Fibroblast of skin of abdomen (primary cell): Measurements from ENCODE around the gene ACAD8.

Experiments used
- DNase-seq: peaks from one replicate; pipeline ENCODE4 v3.0.0-alpha.2; 2013

Gene ACAD8

DNA sequence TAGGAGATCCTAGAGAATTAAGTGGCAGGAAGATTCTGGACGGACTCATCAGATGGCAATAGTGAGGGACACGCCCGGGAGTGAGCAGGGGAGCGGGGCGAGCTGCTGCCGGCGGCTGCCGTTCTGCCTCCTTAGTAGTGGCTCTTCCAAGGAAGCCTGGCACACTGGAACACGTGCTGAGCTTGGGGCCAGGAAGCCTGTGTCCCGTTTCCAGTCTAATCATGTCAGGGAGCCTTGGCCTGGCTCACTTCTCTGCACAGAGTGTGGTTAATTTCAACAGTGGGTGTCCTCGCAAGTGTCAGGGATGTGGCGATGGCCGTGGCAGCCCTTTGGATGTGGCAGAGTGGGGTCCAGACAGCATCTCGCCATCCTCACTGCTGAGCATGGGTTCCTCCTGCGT is 39.3 kb downstream of the ACAD8 start:
- DNase-seq: no peak

DNA sequence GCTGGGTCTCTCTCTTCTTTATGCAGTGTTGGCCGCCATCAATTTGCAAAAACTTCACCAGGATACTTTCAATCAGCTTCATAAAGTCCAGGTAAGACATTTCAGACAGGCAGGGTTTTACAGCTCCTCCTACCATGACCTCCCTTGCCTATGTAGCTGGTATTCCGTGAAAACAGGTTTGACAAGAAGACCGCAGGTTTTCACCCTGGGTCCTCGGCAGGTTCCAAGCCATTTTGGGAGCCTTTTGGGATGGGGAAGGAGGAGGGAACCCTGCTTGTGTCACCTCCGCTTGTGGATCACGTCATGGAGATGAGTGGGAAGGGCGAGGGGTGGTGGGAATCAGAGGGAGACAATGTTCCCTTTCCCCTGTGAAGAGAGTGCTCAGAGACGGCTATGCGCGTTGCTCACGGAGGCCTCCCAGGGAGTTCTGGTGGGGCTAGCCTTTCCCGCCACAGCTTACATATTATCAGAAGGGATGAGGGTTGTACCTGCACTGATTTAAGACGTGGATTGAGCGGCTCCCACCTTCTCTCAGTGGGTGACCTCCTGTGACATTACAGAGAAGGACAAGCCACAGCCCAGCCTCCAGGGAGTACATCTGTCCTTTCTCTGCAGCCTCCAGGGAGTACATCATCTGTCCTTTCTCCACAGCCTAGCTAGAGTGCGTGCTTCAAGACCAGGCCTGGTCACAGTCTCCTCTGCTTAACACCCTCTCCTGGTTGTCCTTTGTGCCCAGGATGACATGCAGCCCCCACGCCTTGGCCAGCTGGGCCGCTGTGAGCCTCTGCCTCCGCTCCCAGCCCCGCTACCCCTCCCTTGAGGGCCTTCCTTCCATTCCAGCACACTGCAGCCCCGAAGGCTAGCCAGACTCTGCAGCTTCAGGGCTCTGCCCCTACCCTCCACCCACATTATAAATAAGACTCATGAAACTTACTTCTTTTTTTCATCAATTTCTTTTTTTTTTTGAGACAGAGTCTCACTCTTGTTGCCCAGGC is 40.0 kb downstream of the ACAD8 start:
- DNase-seq: no peak

DNA sequence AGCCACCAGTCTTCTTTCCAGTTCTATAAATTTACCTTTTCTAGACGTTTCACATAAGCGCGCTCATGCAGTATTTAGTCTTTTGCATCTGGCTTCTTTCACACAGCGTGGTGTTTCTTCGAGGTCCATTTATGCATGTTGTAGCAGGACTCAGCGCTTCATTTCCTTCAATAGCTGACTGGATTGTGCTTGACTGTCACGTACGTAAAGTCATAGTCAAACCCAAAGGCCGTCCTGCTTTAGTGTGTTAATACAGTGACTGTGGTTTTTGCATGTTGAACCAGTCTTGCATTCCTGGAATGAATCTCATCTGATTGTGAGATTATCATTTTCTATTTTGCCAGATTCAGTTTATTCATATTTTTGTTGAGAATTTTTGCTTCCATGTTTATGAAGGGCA is 41.3 kb downstream of the ACAD8 start:
- DNase-seq: no peak

- DNase-seq: no peak
Measured at GRCh38 chr11:134312223-134312622, 58.9 kb downstream of the ACAD8 start.

DNA sequence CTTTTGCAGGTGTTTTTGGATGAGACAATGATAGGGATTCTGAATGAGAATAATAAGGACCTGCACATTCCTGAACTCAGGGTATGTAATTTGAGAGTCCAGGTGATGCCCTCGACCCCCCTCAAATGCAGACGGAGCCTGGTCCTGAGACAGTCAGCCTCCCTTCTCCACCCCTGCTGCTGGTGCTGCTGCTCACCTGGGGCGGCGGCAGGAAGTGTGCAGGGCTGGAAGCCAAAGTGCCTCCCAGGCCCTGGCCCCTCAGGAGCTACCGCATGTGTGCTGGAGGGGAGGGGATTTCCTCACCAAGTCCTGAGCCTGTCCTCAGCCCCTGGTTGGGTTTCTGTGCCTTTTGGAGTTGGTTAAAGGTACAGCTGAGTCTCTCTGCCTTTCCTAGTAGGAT is 59.4 kb downstream of the ACAD8 start:
- DNase-seq: no peak

GRCh38 chr11:134313379-134313778 is 60.0 kb downstream of the ACAD8 start:
- no peak for DNase-seq

DNA sequence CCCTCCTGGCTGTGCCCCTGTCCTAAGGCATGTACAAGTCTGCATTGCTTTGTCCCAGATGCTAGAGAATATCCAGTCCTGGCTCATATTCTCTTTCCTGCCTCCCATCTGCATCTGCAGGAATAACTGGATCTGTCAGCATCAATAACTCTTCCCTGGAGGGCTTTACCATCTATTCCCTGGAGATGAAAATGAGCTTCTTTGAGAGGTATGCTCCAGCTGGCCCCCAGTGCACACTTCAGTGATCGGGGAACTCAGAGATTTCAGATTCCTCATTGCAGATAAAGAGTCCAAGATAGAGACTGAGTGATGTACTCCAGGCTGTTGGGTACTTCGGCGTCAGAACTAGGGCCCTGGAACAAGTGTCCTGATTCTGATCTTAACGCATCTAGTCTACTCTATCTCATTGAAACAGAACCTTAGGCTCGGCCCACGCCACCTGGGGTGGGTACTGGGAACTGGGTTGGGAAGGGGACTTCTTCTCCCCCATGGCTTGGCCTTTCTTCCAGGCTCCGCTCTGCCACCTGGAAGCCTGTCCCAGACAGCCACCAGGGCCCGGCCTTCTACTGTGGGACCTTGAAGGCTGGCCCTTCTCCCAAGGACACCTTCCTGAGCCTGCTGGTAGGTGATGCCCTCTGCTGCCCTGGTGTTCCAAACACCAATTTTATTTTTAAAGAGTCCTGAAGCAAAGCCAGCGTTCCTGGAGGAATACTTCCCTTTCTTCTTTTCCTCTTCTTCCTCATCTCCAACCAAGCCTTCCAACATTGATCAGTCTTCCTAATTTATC is 60.6 kb downstream of the ACAD8 start:
- DNase-seq: no peak
